NCI-H1105 treated with DMSO at 0.1 percent for 48 hours (cell line): Measurements from ENCODE around the gene IFNA4.

Source experiments
- DNase-seq: peaks from one replicate; lab custom pipeline; 2025; lab: John Stamatoyannopoulos, UW

The IFNA4 gene

DNA sequence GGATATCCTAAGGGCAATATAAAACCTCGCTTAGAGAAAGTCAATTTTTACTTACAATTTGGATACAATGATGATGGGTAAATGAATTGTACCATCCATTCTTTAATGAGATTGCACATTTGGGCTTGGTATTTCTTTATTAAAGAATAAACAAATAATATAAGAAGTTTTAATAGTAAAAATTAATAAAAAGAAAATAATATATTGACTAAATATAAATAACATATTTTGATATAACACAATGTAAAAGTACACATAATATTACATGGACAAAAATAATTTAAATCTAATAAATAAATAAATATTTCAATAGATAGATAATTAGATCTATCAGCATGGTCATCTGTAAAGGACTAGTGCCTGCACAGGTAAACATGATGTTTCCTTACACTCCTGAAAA is 21.9 kb downstream of the IFNA4 start:
- DNase-seq = no peak

DNA sequence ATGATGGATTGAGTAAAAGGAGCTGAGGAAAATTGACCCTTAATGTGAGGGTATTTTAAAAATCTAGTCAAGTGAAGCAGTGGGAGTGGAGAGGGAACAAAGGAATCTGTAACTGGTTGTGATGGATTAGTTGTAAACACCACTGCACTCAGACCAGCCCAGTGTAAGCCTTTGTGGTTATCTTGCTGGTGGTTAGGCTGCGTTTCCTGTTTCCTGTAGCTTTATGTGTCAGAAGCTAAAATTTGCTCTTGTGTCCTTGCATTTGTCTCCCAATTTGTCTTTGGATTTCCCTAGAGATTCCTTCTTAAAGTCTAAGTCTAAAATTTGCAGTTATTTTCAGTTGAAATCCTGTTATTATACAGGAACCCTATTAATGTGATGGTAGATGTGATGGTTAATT is 27.2 kb downstream of the IFNA4 start:
- DNase-seq = no peak

DNA sequence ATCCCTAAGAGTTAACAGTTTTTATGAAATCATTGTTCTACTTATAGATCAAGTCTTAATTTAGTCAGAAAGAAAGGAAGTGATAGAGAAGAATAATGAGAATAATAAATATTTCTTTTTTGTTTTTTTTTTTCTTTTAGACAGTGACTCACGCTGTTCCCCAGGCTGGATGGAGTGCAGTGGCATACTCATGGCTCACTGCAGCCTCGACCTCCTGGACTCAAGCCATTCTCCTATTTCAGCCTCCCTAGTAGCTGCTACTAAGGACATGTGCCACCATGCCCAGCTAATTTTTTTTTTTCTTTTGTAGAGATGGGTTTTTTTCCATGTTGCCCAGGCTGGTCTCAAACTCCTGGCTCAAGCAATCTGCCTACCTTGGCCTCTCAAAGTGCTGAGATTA is 31.9 kb downstream of the IFNA4 start:
- no peak for DNase-seq

DNA sequence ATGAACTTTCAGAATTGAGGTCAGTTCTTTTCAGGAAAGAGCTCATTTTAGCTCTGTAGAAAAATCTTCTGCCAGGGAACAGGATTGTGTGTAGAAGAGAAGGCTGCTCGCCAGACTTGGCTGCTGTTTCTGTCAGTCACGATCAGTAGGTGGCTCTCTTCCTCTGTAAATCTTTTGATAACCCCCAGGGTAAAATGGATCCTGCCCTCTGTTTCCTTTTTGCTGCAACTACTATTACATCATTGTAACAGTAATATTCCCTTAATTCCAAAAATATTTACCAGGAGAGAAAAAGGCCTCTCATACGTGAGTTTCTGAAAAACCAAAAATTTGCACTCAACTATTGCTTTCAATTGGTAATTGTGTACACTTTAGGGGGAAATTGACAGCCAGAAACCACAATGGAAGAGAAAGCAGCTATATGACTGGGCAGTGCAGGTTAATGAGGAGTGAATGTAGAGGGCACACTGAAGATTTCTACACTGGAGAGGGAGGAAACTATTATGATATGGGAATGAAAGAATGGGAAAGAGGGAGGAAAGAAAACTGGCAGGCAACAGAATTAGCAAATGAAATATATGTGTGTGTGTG is 33.3 kb downstream of the IFNA4 start:
- no peak for DNase-seq

DNA sequence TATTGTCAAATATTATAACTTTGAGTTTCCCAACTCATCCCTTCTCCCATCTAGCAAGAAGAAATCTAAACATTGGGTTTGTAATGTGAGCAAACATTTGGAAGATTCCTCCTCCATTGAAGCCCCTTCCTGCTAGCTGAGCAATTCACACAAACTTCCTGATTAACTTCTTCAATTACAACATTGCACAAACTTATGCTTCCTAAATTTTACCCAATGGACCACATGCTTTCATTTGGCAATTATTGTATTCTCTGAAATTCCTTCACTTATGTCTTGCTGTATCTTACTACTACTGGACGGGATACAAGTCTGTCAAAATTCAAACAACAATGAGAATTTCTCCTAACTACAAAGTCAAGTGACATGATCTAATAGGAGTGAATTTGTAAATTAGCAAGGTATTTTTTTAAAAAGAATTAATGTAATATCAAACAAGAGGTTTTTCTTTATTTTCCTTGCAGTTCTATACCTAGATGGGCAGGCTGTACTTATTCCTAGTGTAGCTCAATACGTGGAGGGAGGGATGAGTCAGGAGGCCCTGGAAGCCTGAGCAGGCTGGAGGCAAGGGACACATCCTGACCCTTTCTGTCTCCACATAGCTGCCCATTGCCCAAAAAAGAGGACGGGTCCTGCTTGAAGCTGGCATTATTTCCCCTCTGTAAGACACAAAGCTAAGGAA is 33.9 kb downstream of the IFNA4 start:
- DNase-seq = no peak

DNA sequence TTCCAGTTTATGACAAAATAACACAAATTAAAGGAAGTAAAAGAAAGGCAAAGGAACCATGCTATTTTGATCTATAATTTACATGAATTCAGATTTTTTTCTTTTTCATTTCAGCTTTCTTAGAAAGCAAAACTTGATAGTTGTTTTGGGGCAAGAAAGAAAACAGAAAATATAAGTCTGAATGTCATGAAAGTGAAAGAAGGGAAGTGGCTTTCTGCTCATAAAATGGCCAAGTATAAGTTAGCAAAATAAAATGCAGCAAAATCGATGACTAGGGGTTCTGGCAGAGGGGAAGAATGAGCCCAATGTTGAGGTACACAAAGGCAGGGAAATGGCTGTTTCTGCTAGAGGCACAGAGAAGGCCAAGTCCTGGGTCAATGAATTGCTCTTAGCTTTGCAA is 42.8 kb downstream of the IFNA4 start:
- no peak for DNase-seq

DNA sequence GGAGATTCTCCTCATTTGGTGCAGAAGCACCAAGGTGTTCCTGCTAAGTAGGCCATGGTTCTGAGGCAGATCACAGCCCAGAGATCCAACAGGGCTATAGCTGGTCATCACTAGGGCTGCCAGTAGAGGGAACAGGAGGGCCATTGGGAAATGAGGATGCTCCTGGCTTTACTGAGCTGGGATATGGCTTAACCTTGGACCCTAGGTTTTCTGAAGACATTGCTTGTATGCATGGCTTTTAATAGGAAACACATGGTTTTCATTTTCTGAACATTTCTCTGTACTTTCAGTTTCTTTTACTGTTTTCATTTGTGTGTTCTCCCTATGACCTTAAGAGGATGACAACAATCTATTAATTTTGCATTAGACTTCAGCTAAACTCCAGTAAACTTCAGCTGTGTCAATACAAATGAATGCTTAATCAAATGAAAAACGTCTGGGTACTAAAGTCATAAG is 45.9 kb downstream of the IFNA4 start, which contains the start of gene IFNW1:
IFNW1 (minus strand) TSS at position 406 of the 456 bp plus-strand sequence; CDS start at position 144, 262 bp downstream.
- no peak for DNase-seq

DNA sequence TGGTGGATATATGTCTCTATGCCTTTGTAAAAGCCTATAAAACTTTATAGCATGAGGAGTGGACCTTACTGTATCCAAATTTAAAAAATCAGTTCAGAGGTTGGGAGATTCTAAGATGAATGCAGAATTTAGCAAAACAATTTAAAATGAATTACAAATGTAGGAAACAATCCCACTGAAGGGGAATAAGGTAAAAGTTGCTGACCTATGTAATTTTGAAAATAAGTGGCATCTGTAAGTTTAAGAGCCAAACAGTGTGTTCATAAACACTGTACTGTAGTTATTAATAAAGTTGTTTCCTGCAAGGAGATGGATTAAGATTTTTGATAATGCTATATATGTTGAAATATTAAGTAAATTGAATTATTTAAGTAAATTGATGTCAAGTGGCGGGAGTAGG is 50.4 kb downstream of the IFNA4 start:
- no peak for DNase-seq
